ENCODE results near the gene KIAA0825. TPM values are rescaled to one million over a fixed set of nuclear protein-coding genes. Genes with fewer than 3 reads are reported as not detected.

KIAA0825 gene
- total and polyA plus RNA-seq, 2 donors (not counting 1 experiment from before 2014, with no cell fraction given): 1.7 to 3.6 TPM

GRCh38 chr5:94620256-94620655 is 1.9 kb upstream of the KIAA0825 start:
- H2AFZ ChIP-seq (ENCODE audit: low read length): no peak overlapping the region
- peaks cover 28% of the 10 kb centered on the region for H3K79me2 ChIP-seq (ENCODE audit: control insufficient read depth, insufficient read depth, low read length)
- H3K4me3 ChIP-seq (replicated peaks in 1 of 4; ENCODE audit: control extremely low read depth in 1 of 4, insufficient read depth in 1 of 4, low read depth in 3 of 4, low read length in 4 of 4): no peak overlapping the region

GRCh38 chr5:94618029-94618492 is 343 bp downstream of the KIAA0825 start:
- no peaks in the 10 kb centered on the region for H3K9me3 ChIP-seq (ENCODE audit: control insufficient read depth, insufficient read depth, low read depth, low read length)
- no peaks in the 10 kb centered on the region for H4K20me1 ChIP-seq (ENCODE audit: control insufficient read depth, extremely low read depth, insufficient read depth, low read length)
- peaks cover 28% of the 10 kb centered on the region for H3K79me2 ChIP-seq (ENCODE audit: control insufficient read depth, insufficient read depth, low read length)
- peak overlapping the region; percentile 79 for H3K27ac ChIP-seq (ENCODE audit: insufficient read depth, low read length)
- H3K4me2 ChIP-seq (ENCODE audit: extremely low read depth, insufficient read depth, low read length): peak overlapping the region; percentile 92
- peak overlapping the region; percentile 26 for H3K9ac ChIP-seq (ENCODE audit: insufficient read depth, low read length)
- no peaks in the 10 kb centered on the region for H3K36me3 ChIP-seq (ENCODE audit: control insufficient read depth, insufficient read depth, low read length)
- H3K4me3 ChIP-seq (replicated peaks in 1 of 4; ENCODE audit: control extremely low read depth in 1 of 4, insufficient read depth in 1 of 4, low read depth in 3 of 4, low read length in 4 of 4): peak overlapping the region; percentile 79 to 90 (median 86)
- H2AFZ ChIP-seq (ENCODE audit: low read length): peak overlapping the region; percentile 91
- DNase-seq (ENCODE audit: low read depth in 2 of 2): peak; percentile 64 to 79
- no peaks in the 10 kb centered on the region for H3K4me1 ChIP-seq (ENCODE audit: control insufficient read depth, extremely low read depth, insufficient read depth, low read length)
- H3K27me3 ChIP-seq (ENCODE audit: control insufficient read depth, insufficient read depth, low read length): no peaks in the 10 kb centered on the region
- TF ChIP-seq CTCF (conservative IDR thresholded peaks at IDR 0.05 in 1 of 2, IDR thresholded peaks at IDR 0.05 in 1 of 2; ENCODE audit: low read depth in 1 of 2, low read length in 2 of 2) (no peak), EZH2 (IDR thresholded peaks at IDR 0.05; ENCODE audit: low read length, missing control alignments) (no peak)

More at GRCh38 chr5:94620256-94620655, 1.9 kb upstream of the KIAA0825 start:
- Histone ChIP-seq H3K4me1 (ENCODE audit: control insufficient read depth, extremely low read depth, insufficient read depth, low read length) (no peaks in the 10 kb centered on the region), H3K27me3 (ENCODE audit: control insufficient read depth, insufficient read depth, low read length) (no peaks in the 10 kb centered on the region), H3K9me3 (ENCODE audit: control insufficient read depth, insufficient read depth, low read depth, low read length) (no peaks in the 10 kb centered on the region), H3K4me2 (ENCODE audit: extremely low read depth, insufficient read depth, low read length) (peak overlapping the region; percentile 69), H4K20me1 (ENCODE audit: control insufficient read depth, extremely low read depth, insufficient read depth, low read length) (no peaks in the 10 kb centered on the region), H3K9ac (ENCODE audit: insufficient read depth, low read length) (no peak overlapping the region), H3K36me3 (ENCODE audit: control insufficient read depth, insufficient read depth, low read length) (no peaks in the 10 kb centered on the region), H3K27ac (ENCODE audit: insufficient read depth, low read length) (no peak overlapping the region)
- DNase-seq (ENCODE audit: low read depth in 2 of 2): no peak
- TF ChIP-seq EZH2 (IDR thresholded peaks at IDR 0.05; ENCODE audit: low read length, missing control alignments) (no peak), CTCF (conservative IDR thresholded peaks at IDR 0.05 in 1 of 2, IDR thresholded peaks at IDR 0.05 in 1 of 2; ENCODE audit: low read depth in 1 of 2, low read length in 2 of 2) (no peak)

GRCh38 chr5:94615862-94616261 is 2.5 kb downstream of the KIAA0825 start:
- Histone ChIP-seq H3K27me3 (ENCODE audit: control insufficient read depth, insufficient read depth, low read length) (no peaks in the 10 kb centered on the region), H3K4me1 (ENCODE audit: control insufficient read depth, extremely low read depth, insufficient read depth, low read length) (no peaks in the 10 kb centered on the region), H3K9me3 (ENCODE audit: control insufficient read depth, insufficient read depth, low read depth, low read length) (no peaks in the 10 kb centered on the region), H3K36me3 (ENCODE audit: control insufficient read depth, insufficient read depth, low read length) (no peaks in the 10 kb centered on the region), H2AFZ (ENCODE audit: low read length) (no peak overlapping the region), H3K4me2 (ENCODE audit: extremely low read depth, insufficient read depth, low read length) (no peak overlapping the region), H4K20me1 (ENCODE audit: control insufficient read depth, extremely low read depth, insufficient read depth, low read length) (no peaks in the 10 kb centered on the region), H3K79me2 (ENCODE audit: control insufficient read depth, insufficient read depth, low read length) (peaks cover 17% of the 10 kb centered on the region), H3K4me3 (replicated peaks in 1 of 4; ENCODE audit: control extremely low read depth in 1 of 4, insufficient read depth in 1 of 4, low read depth in 3 of 4, low read length in 4 of 4) (no peak overlapping the region), H3K9ac (ENCODE audit: insufficient read depth, low read length) (no peak overlapping the region), H3K27ac (ENCODE audit: insufficient read depth, low read length) (no peak overlapping the region)
- TF ChIP-seq EZH2 (IDR thresholded peaks at IDR 0.05; ENCODE audit: low read length, missing control alignments): no peak
- no peak for TF ChIP-seq CTCF (conservative IDR thresholded peaks at IDR 0.05 in 1 of 2, IDR thresholded peaks at IDR 0.05 in 1 of 2; ENCODE audit: low read depth in 1 of 2, low read length in 2 of 2)
- no peak for DNase-seq (ENCODE audit: low read depth in 2 of 2)

Measured in fibroblast of lung (primary cell).